ENCODE results near the gene METTL24.

DNA sequence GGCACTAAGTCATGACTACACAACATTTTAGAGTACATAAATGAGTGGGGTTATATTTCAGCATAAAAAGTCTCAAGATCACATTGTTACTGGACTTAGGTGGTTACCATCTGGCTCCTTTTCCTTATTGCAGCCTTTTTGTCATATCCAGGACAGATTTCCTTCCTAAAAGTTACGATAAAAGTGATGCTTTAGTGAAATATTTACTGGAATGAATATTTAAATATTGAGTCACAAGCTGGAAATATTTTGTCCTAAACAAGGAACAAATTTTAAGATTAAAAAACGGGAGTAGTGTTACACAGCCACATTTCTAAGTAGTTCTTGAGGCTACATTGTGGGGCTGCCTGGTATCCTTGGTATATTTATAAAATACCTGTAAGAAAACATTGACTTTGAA is 125.7 kb downstream of the METTL24 start:
- TF ChIP-seq, protein P1, sequence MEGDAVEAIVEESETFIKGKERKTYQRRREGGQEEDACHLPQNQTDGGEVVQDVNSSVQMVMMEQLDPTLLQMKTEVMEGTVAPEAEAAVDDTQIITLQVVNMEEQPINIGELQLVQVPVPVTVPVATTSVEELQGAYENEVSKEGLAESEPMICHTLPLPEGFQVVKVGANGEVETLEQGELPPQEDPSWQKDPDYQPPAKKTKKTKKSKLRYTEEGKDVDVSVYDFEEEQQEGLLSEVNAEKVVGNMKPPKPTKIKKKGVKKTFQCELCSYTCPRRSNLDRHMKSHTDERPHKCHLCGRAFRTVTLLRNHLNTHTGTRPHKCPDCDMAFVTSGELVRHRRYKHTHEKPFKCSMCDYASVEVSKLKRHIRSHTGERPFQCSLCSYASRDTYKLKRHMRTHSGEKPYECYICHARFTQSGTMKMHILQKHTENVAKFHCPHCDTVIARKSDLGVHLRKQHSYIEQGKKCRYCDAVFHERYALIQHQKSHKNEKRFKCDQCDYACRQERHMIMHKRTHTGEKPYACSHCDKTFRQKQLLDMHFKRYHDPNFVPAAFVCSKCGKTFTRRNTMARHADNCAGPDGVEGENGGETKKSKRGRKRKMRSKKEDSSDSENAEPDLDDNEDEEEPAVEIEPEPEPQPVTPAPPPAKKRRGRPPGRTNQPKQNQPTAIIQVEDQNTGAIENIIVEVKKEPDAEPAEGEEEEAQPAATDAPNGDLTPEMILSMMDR (IDR thresholded peaks at IDR 0.05; ENCODE audit: low read depth, low read length, missing input control) = no peak
- TF ChIP-seq EGR1 (IDR thresholded peaks at IDR 0.05; ENCODE audit: low read depth in 2 of 2) = no peak
- TF ChIP-seq RAD21 (IDR thresholded peaks at IDR 0.05) = no peak
- TF ChIP-seq, protein P2, sequence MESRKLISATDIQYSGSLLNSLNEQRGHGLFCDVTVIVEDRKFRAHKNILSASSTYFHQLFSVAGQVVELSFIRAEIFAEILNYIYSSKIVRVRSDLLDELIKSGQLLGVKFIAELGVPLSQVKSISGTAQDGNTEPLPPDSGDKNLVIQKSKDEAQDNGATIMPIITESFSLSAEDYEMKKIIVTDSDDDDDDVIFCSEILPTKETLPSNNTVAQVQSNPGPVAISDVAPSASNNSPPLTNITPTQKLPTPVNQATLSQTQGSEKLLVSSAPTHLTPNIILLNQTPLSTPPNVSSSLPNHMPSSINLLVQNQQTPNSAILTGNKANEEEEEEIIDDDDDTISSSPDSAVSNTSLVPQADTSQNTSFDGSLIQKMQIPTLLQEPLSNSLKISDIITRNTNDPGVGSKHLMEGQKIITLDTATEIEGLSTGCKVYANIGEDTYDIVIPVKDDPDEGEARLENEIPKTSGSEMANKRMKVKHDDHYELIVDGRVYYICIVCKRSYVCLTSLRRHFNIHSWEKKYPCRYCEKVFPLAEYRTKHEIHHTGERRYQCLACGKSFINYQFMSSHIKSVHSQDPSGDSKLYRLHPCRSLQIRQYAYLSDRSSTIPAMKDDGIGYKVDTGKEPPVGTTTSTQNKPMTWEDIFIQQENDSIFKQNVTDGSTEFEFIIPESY (IDR thresholded peaks at IDR 0.05) = no peak
- no peak for TF ChIP-seq TAF1 (conservative IDR thresholded peaks at IDR 0.05)
- no peak for TF ChIP-seq RXRA (IDR thresholded peaks at IDR 0.05)
- TF ChIP-seq, protein P3, sequence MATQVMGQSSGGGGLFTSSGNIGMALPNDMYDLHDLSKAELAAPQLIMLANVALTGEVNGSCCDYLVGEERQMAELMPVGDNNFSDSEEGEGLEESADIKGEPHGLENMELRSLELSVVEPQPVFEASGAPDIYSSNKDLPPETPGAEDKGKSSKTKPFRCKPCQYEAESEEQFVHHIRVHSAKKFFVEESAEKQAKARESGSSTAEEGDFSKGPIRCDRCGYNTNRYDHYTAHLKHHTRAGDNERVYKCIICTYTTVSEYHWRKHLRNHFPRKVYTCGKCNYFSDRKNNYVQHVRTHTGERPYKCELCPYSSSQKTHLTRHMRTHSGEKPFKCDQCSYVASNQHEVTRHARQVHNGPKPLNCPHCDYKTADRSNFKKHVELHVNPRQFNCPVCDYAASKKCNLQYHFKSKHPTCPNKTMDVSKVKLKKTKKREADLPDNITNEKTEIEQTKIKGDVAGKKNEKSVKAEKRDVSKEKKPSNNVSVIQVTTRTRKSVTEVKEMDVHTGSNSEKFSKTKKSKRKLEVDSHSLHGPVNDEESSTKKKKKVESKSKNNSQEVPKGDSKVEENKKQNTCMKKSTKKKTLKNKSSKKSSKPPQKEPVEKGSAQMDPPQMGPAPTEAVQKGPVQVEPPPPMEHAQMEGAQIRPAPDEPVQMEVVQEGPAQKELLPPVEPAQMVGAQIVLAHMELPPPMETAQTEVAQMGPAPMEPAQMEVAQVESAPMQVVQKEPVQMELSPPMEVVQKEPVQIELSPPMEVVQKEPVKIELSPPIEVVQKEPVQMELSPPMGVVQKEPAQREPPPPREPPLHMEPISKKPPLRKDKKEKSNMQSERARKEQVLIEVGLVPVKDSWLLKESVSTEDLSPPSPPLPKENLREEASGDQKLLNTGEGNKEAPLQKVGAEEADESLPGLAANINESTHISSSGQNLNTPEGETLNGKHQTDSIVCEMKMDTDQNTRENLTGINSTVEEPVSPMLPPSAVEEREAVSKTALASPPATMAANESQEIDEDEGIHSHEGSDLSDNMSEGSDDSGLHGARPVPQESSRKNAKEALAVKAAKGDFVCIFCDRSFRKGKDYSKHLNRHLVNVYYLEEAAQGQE (IDR thresholded peaks at IDR 0.05) = no peak
- no peak for TF ChIP-seq SP1 (IDR thresholded peaks at IDR 0.05)
- no peak for TF ChIP-seq YY1 (IDR thresholded peaks at IDR 0.05)
- TF ChIP-seq HNF4G (IDR thresholded peaks at IDR 0.05) = no peak
- no peak for TF ChIP-seq GABPA (IDR thresholded peaks at IDR 0.05 in 1 of 2, conservative IDR thresholded peaks at IDR 0.05 in 1 of 2)
- no peak for TF ChIP-seq JUND (IDR thresholded peaks at IDR 0.05)
- TF ChIP-seq, protein P4, sequence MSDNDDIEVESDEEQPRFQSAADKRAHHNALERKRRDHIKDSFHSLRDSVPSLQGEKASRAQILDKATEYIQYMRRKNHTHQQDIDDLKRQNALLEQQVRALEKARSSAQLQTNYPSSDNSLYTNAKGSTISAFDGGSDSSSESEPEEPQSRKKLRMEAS (IDR thresholded peaks at IDR 0.05) = no peak
- TF ChIP-seq, protein P5, sequence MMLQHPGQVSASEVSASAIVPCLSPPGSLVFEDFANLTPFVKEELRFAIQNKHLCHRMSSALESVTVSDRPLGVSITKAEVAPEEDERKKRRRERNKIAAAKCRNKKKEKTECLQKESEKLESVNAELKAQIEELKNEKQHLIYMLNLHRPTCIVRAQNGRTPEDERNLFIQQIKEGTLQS (IDR thresholded peaks at IDR 0.05) = no peak
